HCT116 (cell line): Measurements from ENCODE around the gene ZNF536. TPM values are rescaled to one million over a fixed set of nuclear protein-coding genes. Genes with fewer than 3 reads are reported as not detected.

Source experiments
- ATAC-seq: fragments of 200-7000 bp; cut with Tn5 transposase; 2 replicates; pipeline ENCODE4 v1.9.1; 2020; ENCODE audit warnings: mild to moderate bottlenecking, moderate library complexity
- BruUV-seq: library from RNA; stranded (reverse); fragments of 400-500 nt; replicated peaks from 2 replicates; lab custom pipeline; 2021; lab: Mats Ljungman, UMichigan
- CTCF ChIA-PET: fragments of 300-600 bp; sonication (Branson Sonifier 250); formaldehyde crosslinking; loops from one replicate; lab custom pipeline; 2021; ENCODE audit warnings: antibody characterized with exemption; lab: Charles Lee
- POLR2A ChIA-PET: fragments of 300-600, 350-600 bp; sonication (Branson Sonifier 250); formaldehyde crosslinking; loops from one replicate; lab custom pipeline; 2021; ENCODE audit warnings: antibody characterized with exemption; lab: Charles Lee
- RAD21 ChIA-PET, 2 experiments: fragments of 300-600 bp; sonication (Branson Sonifier 250); formaldehyde crosslinking; loops; one replicate each; lab custom pipeline; 2023; ENCODE audit warnings: low total read pairs in 2 of 2; ENCODE audit not compliant: uncharacterized antibody in 2 of 2, unreplicated experiment in 2 of 2, low non-redundant PET in 1 of 2; lab: Charles Lee
- DNase-seq: peaks from one replicate; pipeline ENCODE4 v3.0.0-alpha.2; 2010; ENCODE audit warnings: low read depth, low spot score
- H2AFZ ChIP-seq: fragments of 200-600 bp; shearing (Covaris generic), sonication (generic); 2 replicates; pipeline ENCODE4 v1.6.1; 2017; ENCODE audit warnings: low read depth, mixed run types, mixed read lengths, antibody characterized with exemption, low read length; ENCODE audit not compliant: poor library complexity, severe bottlenecking
- H3K27ac ChIP-seq: 2 replicates; pipeline ENCODE4 v1.5.1; 2012; ENCODE audit warnings: low read depth, low read length
- H3K27me3 ChIP-seq: fragments of 200-600 bp; sonication (generic); 2 replicates; pipeline ENCODE4 v1.6.1; 2016; ENCODE audit warnings: mixed run types, low read length, mixed read lengths; ENCODE audit not compliant: insufficient read depth
- H3K36me3 ChIP-seq, 2 experiments: fragments of 200-500 bp in 1 of 2; fragments of 200-600 bp in 1 of 2; sonication (Bioruptor generic) in 1 of 2; sonication (generic) in 1 of 2; 2 replicates each; pipeline versions ENCODE4 v1.5.1 to v1.6.1; 2014 to 2016; ENCODE audit warnings: low read length in 2 of 2, inconsistent platforms in 1 of 2, mixed read lengths in 1 of 2, mixed run types in 1 of 2; ENCODE audit not compliant: insufficient read depth in 2 of 2, control insufficient read depth in 1 of 2
- H3K4me1 ChIP-seq, 2 experiments: fragments of 200-600 bp in 1 of 2; sonication (generic) in 1 of 2; 2 replicates each; pipeline versions ENCODE4 v1.5.1 to v1.6.1; 2012 to 2017; ENCODE audit warnings: low read length in 2 of 2, inconsistent platforms in 1 of 2, mild to moderate bottlenecking in 1 of 2, mixed read lengths in 1 of 2, mixed run types in 1 of 2, moderate library complexity in 1 of 2; ENCODE audit not compliant: insufficient read depth in 2 of 2, control insufficient read depth in 1 of 2
- H3K4me2 ChIP-seq: fragments of 200-600 bp; sonication (generic); 2 replicates; pipeline ENCODE4 v1.6.1; 2017; ENCODE audit warnings: mixed run types, low read length, mixed read lengths
- H3K4me3 ChIP-seq, 2 experiments: fragments of 200-600 bp in 1 of 2; sonication (generic) in 1 of 2; replicated peaks in 1 of 2; 2 replicates each; pipeline ENCODE4 v1.5.1; 2011 to 2016; ENCODE audit warnings: low read length in 2 of 2, control low read depth in 1 of 2, low read depth in 1 of 2, mild to moderate bottlenecking in 1 of 2, mixed read lengths in 1 of 2, mixed run types in 1 of 2
- H3K79me2 ChIP-seq: fragments of 200-600 bp; sonication (generic); 2 replicates; pipeline ENCODE4 v1.6.1; 2017; ENCODE audit warnings: mild to moderate bottlenecking, mixed run types, low read length, moderate library complexity, mixed read lengths; ENCODE audit not compliant: insufficient read depth
- H3K9ac ChIP-seq: fragments of 200-600 bp; sonication (generic); 2 replicates; pipeline ENCODE4 v1.6.1; 2016; ENCODE audit warnings: low read length, mixed read lengths
- H3K9me2 ChIP-seq: fragments of 200-600 bp; sonication (generic), shearing (Covaris generic); 2 replicates; pipeline ENCODE4 v1.6.1; 2017; ENCODE audit warnings: mixed run types, mild to moderate bottlenecking, moderate library complexity; ENCODE audit not compliant: insufficient read depth
- H3K9me3 ChIP-seq, 2 experiments: fragments of 200-500 bp in 1 of 2; fragments of 200-600 bp in 1 of 2; sonication (Bioruptor generic) in 1 of 2; sonication (generic) in 1 of 2; 2 replicates each; pipeline ENCODE4 v1.6.1; 2014 to 2017; ENCODE audit warnings: low read length in 2 of 2, mixed read lengths in 2 of 2, inconsistent platforms in 1 of 2, low read depth in 1 of 2, mild to moderate bottlenecking in 1 of 2, mixed run types in 1 of 2, moderate library complexity in 1 of 2; ENCODE audit not compliant: control insufficient read depth in 1 of 2, insufficient read depth in 1 of 2
- H4K20me1 ChIP-seq: fragments of 200-600 bp; sonication (generic), shearing (Covaris generic); 2 replicates; pipeline ENCODE4 v1.6.1; 2017; ENCODE audit warnings: mixed run types, mild to moderate bottlenecking, moderate library complexity; ENCODE audit not compliant: insufficient read depth
- ATF3 ChIP-seq: IDR thresholded peaks from 2 replicates; pipeline ENCODE4 v1.6.1; 2012
- CBX3 ChIP-seq: IDR thresholded peaks from 2 replicates; pipeline ENCODE4 v1.6.1; 2012; ENCODE audit warnings: low read depth
- CEBPB ChIP-seq: IDR thresholded peaks from 2 replicates; pipeline ENCODE4 v1.6.1; 2012; ENCODE audit warnings: low read depth
- CTCF ChIP-seq, 3 experiments: fragments of 200-600 bp in 1 of 3; sonication (generic) in 1 of 3; IDR thresholded peaks in 2 of 3; conservative IDR thresholded peaks in 1 of 3; 2 replicates each; pipeline ENCODE4 v1.5.1; 2012 to 2017; ENCODE audit warnings: low read depth in 2 of 3, low read length in 2 of 3, antibody characterized with exemption in 1 of 3, borderline replicate concordance in 1 of 3, control low read depth in 1 of 3, mild to moderate bottlenecking in 1 of 3, mixed read lengths in 1 of 3, mixed run types in 1 of 3, moderate library complexity in 1 of 3; ENCODE audit not compliant: insufficient read depth in 1 of 3
- EGR1 ChIP-seq: IDR thresholded peaks from 2 replicates; pipeline ENCODE4 v1.6.1; 2012; ENCODE audit warnings: low read depth
- ELF1 ChIP-seq: IDR thresholded peaks from 2 replicates; pipeline ENCODE4 v1.6.1; 2012; ENCODE audit warnings: low read depth, borderline replicate concordance
- EZH2 ChIP-seq: fragments of 200-600 bp; sonication (generic); IDR thresholded peaks from 2 replicates; pipeline ENCODE4 v1.6.1; 2017; ENCODE audit warnings: antibody characterized with exemption, mixed run types
- FOSL1 ChIP-seq: IDR thresholded peaks from 2 replicates; pipeline ENCODE4 v1.6.1; 2012; ENCODE audit warnings: low read depth
- JUND ChIP-seq: IDR thresholded peaks from 2 replicates; pipeline ENCODE4 v1.6.1; 2012
- MAX ChIP-seq: IDR thresholded peaks from 2 replicates; pipeline ENCODE4 v1.6.1; 2012
- POLR2A ChIP-seq: IDR thresholded peaks from 2 replicates; pipeline ENCODE4 v1.7.0; 2011; ENCODE audit warnings: borderline replicate concordance; ENCODE audit not compliant: insufficient read depth, insufficient read length; ENCODE audit errors: extremely low read depth
- POLR2AphosphoS5 ChIP-seq: IDR thresholded peaks from 2 replicates; pipeline ENCODE4 v1.6.1; 2011; ENCODE audit warnings: mild to moderate bottlenecking, low read depth, low read length, moderate library complexity
- RAD21 ChIP-seq: IDR thresholded peaks from 2 replicates; pipeline ENCODE4 v1.6.1; 2012; ENCODE audit warnings: low read depth, mild to moderate bottlenecking
- REST ChIP-seq: IDR thresholded peaks from 2 replicates; pipeline ENCODE4 v1.6.1; 2012; ENCODE audit warnings: low read depth
- SIN3A ChIP-seq: IDR thresholded peaks from 2 replicates; pipeline ENCODE4 v1.6.1; 2012; ENCODE audit warnings: low read depth
- SP1 ChIP-seq: IDR thresholded peaks from 2 replicates; pipeline ENCODE4 v1.6.1; 2012; ENCODE audit warnings: low read depth
- YY1 ChIP-seq: IDR thresholded peaks from 2 replicates; pipeline ENCODE4 v1.6.1; 2011; ENCODE audit warnings: low read length, low read depth, moderate library complexity, mild to moderate bottlenecking; ENCODE audit not compliant: insufficient replicate concordance; ENCODE audit errors: extremely low read depth
- ZBTB33 ChIP-seq: IDR thresholded peaks from 2 replicates; pipeline ENCODE4 v1.6.1; 2011; ENCODE audit warnings: mild to moderate bottlenecking, low read length, moderate library complexity; ENCODE audit not compliant: insufficient replicate concordance; ENCODE audit errors: extremely low read depth
- ZFX ChIP-seq: fragments of 450-650 bp; IDR thresholded peaks from 2 replicates; pipeline ENCODE4 v1.6.1; 2017
- ZNF274 ChIP-seq: fragments of 200-500 bp; sonication (Bioruptor generic); IDR thresholded peaks from 2 replicates; pipeline ENCODE4 v1.6.1; 2014; ENCODE audit warnings: mild to moderate bottlenecking, low read depth, low read length, inconsistent platforms
- intact Hi-C: fragments of 100-400 bp; cut with micrococcal nuclease; formaldehyde crosslinking; loops from 2 replicates; pipeline ENCODE4 v1.10.0; 2022
- total RNA-seq: library from RNA; stranded (reverse); gene quantifications from one replicate; pipeline ENCODE4 v1.2.1, GENCODE V29; 2021; ENCODE audit not compliant: unreplicated experiment

The ZNF536 gene
- total RNA-seq, 1 experiment from 2014 or later: not detected

GRCh38 chr19:30428092-30428680 lies 56.0 kb downstream of the ZNF536 start:
- ATAC-seq: no peak
- ChIA-PET CTCF (no interaction called here), RAD21 (no interaction called here), POLR2A (no interaction called here)
- H2AFZ ChIP-seq: no peak overlapping the region
- no peaks in the 10 kb centered on the region for H3K9me3 ChIP-seq
- H3K9ac ChIP-seq: no peak overlapping the region
- DNase-seq: no peak
- no peaks in the 10 kb centered on the region for H3K4me1 ChIP-seq
- no TSS peak for BruUV-seq
- H3K4me3 ChIP-seq: no peak overlapping the region
- TF ChIP-seq CBX3 (no peak), REST (no peak), POLR2A (no peak), JUND (no peak), MAX (no peak), ZBTB33 (no peak), EZH2 (no peak), ZNF274 (no peak), ELF1 (no peak), EGR1 (no peak), RAD21 (no peak), CEBPB (no peak), POLR2AphosphoS5 (no peak), ZFX (no peak), SIN3A (no peak), FOSL1 (no peak), CTCF (IDR thresholded peaks at IDR 0.05 in 2 of 3, conservative IDR thresholded peaks at IDR 0.05 in 1 of 3; ENCODE audit: borderline replicate concordance in 1 of 3, insufficient read depth in 1 of 3, low read depth in 2 of 3, low read length in 2 of 3) (no peak), YY1 (no peak), SP1 (no peak), ATF3 (no peak)
- intact Hi-C loops: no loop called here
- H3K4me2 ChIP-seq: no peak overlapping the region
- H4K20me1 ChIP-seq: no peaks in the 10 kb centered on the region
- no peaks in the 10 kb centered on the region for H3K9me2 ChIP-seq
- H3K27ac ChIP-seq: no peak overlapping the region
- H3K36me3 ChIP-seq: no peaks in the 10 kb centered on the region
- H3K27me3 ChIP-seq: 0 out of 2 replicates have a peak, but pooled peaks cover 4% of the 10 kb centered on the region
- no peaks in the 10 kb centered on the region for H3K79me2 ChIP-seq
